Measurements from ENCODE around the gene BMERB1. TPM values are rescaled to one million over a fixed set of nuclear protein-coding genes. Genes with fewer than 3 reads are reported as not detected.

The BMERB1 gene
- total RNA-seq, 2 donors from 2014 or later = 55.0 to 55.3 TPM

- no peak for DNase-seq (ENCODE audit: low spot score)
- Histone ChIP-seq H3K27ac (no peak overlapping the region), H3K36me3 (no peaks in the 10 kb centered on the region), H3K4me1 (peaks cover 0 to 9% of the 10 kb centered on the region in 2 donors), H3K4me3 (no peak overlapping the region), H3K27me3 (no peaks in the 10 kb centered on the region), H3K9me3 (no peaks in the 10 kb centered on the region)
- TF ChIP-seq, protein P1, sequence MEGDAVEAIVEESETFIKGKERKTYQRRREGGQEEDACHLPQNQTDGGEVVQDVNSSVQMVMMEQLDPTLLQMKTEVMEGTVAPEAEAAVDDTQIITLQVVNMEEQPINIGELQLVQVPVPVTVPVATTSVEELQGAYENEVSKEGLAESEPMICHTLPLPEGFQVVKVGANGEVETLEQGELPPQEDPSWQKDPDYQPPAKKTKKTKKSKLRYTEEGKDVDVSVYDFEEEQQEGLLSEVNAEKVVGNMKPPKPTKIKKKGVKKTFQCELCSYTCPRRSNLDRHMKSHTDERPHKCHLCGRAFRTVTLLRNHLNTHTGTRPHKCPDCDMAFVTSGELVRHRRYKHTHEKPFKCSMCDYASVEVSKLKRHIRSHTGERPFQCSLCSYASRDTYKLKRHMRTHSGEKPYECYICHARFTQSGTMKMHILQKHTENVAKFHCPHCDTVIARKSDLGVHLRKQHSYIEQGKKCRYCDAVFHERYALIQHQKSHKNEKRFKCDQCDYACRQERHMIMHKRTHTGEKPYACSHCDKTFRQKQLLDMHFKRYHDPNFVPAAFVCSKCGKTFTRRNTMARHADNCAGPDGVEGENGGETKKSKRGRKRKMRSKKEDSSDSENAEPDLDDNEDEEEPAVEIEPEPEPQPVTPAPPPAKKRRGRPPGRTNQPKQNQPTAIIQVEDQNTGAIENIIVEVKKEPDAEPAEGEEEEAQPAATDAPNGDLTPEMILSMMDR (IDR thresholded peaks at IDR 0.05) = no peak
Measured at GRCh38 chr16:15507959-15508627, 73.7 kb downstream of the BMERB1 start.

GRCh38 chr16:15509051-15509592, 74.7 kb downstream of the BMERB1 start:
- H3K4me3 ChIP-seq = no peak overlapping the region
- DNase-seq (ENCODE audit: low spot score) = no peak
- no peaks in the 10 kb centered on the region for H3K27me3 ChIP-seq
- no peaks in the 10 kb centered on the region for H3K9me3 ChIP-seq
- no peaks in the 10 kb centered on the region for H3K36me3 ChIP-seq
- H3K4me1 ChIP-seq = peaks cover 0 to 9% of the 10 kb centered on the region in 2 donors
- TF ChIP-seq, protein P1 (IDR thresholded peaks at IDR 0.05) = no peak
- H3K27ac ChIP-seq = no peak overlapping the region

DNA sequence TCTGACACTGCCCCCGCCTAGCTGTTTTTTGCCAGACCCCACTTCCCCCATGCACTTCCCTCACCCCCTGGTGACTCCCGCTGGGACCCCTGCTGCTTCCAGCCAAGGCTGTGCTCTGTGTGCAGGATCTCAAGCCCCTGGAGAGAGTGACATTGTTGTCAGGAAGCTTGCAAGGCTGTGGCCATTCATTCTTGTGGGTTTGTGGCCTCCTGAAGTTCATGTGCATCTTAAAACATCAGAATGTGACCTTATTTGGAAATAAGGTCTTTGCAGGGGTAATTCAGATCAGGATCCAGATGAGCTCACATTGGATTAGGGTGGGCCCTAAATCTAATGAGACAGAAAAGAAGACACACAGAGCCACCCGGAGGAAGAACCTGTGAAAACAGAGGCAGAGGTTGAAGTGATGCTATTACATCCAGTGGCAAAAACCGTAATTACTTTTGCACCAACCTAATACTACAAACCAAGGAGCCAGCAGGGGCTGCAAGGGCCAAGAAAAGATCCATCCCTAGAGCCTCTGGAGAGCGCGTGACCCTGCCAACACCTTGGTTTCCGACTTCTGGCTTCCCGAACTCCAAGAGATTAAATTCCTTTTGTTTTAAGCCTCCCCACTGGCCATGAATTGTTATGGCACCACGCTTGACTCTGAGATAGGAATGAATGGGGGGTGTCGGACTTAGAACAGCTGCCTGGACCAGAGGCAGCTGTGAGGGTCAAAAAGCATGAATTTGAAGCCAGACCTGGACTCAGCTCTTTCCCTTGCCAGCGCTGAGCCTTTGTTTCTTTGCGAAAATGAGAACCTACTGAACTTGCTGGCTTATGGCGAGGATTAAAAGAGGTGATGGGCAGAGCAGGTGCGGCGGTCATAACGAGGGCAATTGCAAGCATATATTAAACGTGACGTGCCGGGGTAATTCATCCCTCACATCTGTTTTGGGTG, 75.5 kb downstream of the BMERB1 start:
- no peak overlapping the region for H3K4me3 ChIP-seq
- no peaks in the 10 kb centered on the region for H3K27me3 ChIP-seq
- TF ChIP-seq, protein P1 (IDR thresholded peaks at IDR 0.05) = no peak
- no peak for DNase-seq (ENCODE audit: low spot score)
- no peak overlapping the region for H3K27ac ChIP-seq
- peaks cover 0 to 9% of the 10 kb centered on the region in 2 donors for H3K4me1 ChIP-seq
- H3K9me3 ChIP-seq = no peaks in the 10 kb centered on the region
- no peaks in the 10 kb centered on the region for H3K36me3 ChIP-seq

- H3K9me3 ChIP-seq = no peaks in the 10 kb centered on the region
- H3K36me3 ChIP-seq = no peaks in the 10 kb centered on the region
- H3K4me3 ChIP-seq = no peak overlapping the region
- no peak for DNase-seq (ENCODE audit: low spot score)
- H3K4me1 ChIP-seq = peaks cover 0 to 9% of the 10 kb centered on the region in 2 donors
- H3K27me3 ChIP-seq = no peaks in the 10 kb centered on the region
- TF ChIP-seq, protein P1 (IDR thresholded peaks at IDR 0.05) = no peak
- H3K27ac ChIP-seq = no peak overlapping the region
Measured at GRCh38 chr16:15510992-15511391, 76.6 kb downstream of the BMERB1 start.

GRCh38 chr16:15511759-15512487, 77.5 kb downstream of the BMERB1 start:
- Histone ChIP-seq H3K4me3 (no peak overlapping the region), H3K36me3 (no peaks in the 10 kb centered on the region), H3K4me1 (peaks cover 0 to 9% of the 10 kb centered on the region in 2 donors), H3K9me3 (no peaks in the 10 kb centered on the region), H3K27ac (no peak overlapping the region), H3K27me3 (no peaks in the 10 kb centered on the region)
- DNase-seq (ENCODE audit: low spot score) = no peak
- TF ChIP-seq, protein P1 (IDR thresholded peaks at IDR 0.05) = no peak
